A172 (cell line): ENCODE data around the gene DOCK2. TPM values are rescaled to one million over a fixed set of nuclear protein-coding genes. Genes with fewer than 3 reads are reported as not detected.

Source experiments
- DNase-seq: peaks from one replicate; pipeline ENCODE4 v3.0.0-alpha.2; 2015; ENCODE audit warnings: low spot score
- total RNA-seq: library from RNA; depleted of rRNA; stranded (reverse); fragments of >200 nt; shearing (Covaris generic); gene quantifications from 2 replicates; pipeline ENCODE4 v1.2.3, GENCODE V29; 2014

The DOCK2 gene
- total RNA-seq, 1 experiment from 2014 or later, result 63.1 TPM

DNA sequence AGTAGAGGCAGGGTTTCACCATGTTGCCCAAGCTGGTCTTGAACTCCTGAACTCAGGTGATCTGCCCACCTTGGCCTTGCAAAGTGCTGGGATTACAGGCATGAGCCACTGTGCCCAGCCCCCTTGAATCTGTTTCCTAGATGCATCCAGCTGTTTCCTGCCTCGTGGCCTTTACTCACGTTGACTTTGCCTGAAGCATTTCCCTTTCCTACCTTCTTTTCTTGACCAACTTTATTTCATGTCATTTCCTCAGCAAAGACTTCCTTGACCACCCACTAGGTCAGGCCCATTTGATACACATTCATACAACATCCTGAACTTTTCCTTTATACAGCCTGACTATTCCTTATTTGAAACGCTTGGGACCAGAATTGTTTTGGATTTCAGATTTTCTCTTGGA lies 51.0 kb downstream of the DOCK2 start:
- DNase-seq, result no peak

DNA sequence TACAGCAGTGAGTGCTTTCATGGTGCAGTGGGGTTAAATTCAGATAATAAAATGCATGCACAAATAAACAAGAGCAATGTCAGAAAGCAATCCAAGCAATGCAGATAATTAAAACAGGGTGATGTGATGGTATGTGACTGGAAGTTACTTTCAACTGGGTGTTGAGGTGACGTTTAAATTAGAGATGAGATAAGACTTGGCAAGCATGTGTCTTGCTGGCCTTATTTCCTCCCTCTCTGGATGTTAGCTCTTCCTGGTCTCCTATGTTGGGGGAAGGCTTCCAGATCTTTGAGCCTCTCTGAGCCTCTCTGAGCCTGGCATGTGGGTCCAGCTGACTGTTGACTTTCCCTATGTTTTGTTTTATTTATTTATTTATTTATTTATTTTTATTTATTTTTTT lies 54.4 kb downstream of the DOCK2 start:
- peak; percentile 86 for DNase-seq

DNA sequence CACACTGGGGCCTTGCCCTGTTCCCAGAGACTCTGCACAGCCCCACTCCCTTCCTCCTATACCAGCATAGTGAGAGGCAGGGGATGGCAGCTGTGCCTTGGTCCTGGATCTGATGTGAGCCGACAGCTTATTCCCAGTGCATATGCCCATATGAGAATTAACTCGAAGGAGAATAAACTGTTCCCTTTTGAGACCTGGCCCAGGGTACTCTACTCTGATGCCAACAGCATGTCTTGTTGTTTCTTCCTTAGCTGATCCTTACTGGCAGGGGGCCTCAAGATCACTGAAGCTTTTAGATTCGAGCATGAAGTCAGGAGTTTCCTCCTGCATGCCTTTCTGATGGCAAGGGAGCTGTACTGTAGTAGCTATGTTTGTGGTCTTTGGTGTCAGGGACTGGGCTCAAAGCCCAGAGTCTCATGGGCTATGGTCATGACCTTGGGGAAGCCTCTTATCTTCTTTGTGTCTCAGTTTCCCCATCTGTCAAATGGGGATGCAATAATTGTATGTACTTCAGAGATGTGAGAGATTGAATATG lies 57.1 kb downstream of the DOCK2 start:
- DNase-seq, result peak; percentile 53

DNA sequence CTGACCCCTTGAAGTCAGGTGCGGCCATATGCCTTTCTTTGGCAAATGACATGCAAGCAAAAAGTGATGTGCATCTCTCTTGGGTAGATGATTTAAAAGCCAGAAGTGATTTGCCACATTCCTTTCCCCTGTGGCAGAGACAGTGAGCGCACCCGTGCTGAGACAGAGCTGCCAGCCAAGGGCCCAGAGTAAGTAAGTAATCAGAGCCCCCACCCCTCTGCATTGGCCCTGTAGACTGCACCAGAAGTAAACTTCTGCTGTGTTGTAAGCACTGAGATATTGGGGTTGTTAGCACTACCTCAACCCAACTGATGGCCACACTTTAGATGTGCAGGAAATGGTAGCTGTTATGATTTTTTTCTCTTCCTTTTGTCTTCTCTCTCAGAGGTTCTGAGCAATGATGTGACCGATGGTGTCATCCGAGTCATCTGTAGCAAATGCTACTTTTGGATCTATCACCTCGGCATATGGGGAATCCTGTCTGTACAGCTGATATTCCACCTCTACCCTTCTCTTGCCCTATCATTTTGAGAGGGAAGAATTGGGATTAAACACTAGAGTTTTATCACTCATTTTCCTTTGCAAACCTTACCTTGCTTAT lies 58.0 kb downstream of the DOCK2 start:
- peak; percentile 89 for DNase-seq

DNA sequence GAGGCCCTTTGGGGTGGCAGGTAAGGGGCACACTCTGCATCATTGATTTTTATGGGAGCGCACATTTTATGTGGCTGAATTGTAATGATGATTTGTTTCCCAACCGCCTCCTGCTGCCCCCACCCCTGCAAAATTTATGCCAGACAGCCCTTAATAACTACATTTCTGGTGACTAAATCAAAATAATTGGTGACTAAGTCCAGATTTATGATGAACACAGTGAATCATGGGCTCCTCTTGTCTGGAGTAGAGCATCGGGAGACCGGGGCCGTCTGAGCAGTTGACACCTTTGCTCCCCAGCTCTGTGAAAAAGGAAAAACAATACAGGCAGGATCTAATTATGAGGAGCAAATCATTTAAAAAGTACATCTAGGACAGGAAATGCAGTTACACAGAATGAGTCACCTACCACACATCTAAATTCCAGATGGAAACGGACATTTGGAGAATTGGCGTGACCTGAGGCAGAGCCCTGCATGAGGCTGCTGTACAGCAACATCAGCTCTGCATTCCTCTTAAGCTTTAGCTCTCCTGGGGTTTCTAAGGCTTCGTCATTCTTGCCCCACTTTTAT lies 58.9 kb downstream of the DOCK2 start:
- DNase-seq, result peak; percentile 100

DNA sequence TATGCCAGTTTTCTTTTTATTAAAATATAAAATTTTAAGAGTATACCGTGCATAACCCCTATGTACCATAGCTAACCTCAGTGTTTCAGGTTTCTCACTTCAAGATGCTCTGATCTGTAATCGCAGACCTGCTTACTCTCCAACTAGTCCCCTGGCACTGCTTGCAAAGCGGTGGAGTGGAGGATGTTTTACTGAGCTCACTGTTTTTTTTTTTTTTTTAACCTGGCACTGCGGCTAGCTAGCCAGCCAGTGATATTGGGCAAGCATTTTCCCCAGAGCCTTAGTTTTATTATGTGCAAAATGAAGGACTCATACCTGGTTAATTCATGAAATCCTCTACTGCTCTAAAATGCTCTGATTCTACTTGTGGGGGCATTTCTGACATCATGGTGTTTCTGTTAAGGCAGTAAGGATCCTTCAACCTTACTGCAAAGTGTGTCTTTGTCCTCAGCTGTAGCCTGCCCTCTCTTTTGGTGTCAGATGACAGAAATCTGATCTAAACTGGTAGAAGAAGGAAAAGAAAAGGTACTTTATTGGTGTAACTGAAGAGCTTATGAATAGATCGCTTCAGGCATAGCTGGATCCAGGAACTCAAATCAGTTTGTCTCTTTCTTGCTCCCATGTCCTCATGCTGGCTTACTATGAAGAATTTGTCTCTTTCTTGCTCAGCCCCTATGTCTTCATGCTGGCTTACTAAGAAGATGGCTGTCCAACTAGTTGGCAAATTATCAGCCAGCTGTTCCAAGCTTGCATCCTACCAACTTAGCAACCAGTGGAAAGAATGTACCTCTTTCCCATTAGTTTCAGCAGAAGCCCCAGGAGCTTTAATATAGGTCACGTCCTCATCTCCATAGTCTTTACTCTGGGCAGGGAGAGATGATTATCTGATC lies 59.8 kb downstream of the DOCK2 start:
- DNase-seq, result peak; percentile 72

DNA sequence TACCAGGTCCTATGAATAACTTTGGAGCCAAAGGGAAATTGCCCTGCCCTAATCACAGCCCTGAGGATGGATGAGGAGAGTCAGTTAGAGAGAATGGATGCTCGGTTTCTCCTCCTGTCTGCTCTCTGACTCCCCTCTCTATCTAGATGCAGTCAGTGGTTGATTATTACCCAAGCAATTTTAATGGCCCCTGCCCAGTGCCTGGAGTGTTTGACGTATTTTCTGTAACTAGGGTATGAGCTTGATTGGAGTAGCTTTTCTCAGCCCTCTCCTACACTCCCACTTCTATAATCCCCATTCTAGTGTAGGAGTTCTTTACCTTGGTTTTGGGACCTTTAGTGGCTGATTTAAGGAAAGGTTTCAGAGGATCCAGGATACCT lies 60.4 kb downstream of the DOCK2 start:
- no peak for DNase-seq

DNA sequence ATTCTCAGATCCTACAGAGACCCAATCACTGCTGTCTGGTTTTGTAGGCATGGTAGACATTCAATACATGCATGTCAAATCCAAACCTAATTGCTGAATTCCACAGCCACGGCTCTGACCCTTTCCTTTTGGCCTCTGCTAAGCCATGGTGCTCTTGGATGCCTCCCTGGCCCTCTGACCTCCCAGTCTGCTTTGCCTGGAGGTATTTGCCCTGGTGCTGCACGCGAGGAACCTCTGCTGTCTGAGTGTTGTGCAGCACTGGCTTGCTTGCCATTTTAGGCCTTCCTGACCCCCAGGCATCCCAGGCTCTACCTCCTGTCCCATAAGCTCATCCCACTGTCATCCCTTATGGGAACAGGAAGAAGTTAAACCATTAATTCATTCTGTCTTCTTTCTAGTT lies 60.9 kb downstream of the DOCK2 start:
- no peak for DNase-seq

DNA sequence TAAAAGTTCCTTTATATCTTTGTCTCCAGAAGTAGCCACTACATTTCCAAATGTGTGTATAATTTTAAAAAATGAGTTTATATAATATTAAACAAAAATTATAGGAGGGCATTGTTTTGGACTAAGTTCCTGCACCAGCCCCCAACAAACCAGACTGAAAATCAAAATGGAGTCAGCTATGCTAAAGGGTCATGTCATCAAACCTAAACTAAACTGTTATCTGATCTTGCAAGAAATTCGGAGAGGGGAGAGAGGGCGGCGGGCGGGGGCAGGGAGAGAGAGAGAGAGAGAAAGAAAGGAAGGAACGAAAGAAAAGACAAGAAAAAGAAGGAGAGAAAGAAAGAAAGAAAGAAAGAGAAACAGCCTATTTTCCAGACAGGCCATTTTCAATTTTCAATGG lies 63.5 kb downstream of the DOCK2 start:
- DNase-seq, result no peak

DNA sequence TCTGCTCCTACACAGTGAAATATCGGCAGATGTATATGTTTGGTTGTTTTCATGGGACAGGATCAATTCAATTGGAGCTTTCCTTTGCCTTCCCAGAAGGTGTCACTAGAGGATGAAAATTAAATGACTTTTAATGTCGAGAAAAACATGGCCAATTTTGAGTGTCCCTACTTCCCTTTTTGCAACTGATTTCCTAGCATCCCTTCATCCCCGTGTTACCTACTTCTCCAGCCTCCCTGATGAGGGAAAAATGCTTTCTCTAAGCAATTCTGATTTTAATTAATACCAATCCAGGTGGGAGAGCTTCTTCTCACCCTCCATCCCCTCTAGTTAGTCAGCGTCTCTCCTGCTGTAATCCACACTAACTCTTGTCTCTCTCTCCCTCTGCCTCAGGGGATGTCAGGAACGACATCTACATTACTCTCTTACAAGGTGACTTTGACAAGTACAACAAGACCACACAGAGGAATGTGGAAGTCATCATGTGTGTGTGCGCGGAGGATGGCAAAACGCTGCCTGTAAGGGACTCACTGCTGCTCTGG lies 64.9 kb downstream of the DOCK2 start:
- peak; percentile 61 for DNase-seq

DNA sequence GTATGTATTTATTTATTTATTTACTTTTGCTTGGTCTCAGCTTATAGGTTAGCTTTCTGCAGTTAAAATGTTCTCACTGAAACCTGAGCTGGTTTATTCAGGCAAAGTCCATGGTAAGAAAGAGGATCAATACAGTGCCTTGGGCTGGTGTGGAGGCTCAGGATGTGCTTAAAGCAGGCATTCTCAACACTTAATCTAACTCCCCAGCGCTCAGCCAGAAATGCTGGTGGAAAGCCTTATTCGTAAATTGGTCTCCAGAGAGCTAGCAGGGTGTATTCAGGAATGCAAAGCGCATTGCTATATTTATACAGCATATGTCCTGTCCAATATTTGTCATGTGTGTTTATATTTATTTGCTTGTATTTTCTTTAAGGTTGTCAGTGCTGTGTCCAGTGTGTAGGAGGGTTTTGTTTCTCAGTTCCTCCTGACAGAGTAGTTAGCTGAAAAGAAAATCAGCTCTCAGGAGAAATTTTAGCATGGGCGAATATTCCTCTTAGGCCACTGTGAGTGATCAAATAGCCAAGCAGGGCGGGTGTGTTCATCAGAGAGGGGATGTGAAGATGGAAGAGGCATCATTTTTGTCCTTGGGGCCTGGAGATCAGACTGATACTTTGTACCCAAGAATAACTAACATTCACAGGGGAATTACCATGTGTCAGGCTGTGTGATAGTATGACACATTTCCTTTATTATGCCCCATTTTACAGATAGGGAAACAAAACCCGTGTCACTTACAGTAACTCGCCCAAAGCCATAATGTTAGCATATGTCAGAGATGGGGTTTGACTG lies 65.8 kb downstream of the DOCK2 start:
- no peak for DNase-seq

DNA sequence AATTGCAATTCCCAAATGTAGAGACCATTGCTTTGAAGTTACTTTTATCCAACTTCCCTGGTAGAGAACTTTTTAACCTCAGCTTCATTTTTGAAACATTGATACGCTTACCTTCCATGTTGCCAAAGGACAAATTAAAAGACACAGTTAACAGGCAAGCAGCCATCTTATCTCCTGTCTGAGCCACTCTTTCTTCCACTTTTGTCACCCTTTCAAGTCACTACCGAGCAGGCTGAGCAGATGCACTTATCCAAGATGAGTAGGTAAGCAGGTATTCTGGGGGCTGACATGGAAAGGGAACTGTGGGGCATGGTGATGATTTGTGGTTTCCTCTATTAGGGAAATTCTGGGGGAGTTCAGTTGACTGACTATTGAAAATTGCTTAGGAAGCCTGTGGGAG lies 66.7 kb downstream of the DOCK2 start:
- DNase-seq, result no peak

DNA sequence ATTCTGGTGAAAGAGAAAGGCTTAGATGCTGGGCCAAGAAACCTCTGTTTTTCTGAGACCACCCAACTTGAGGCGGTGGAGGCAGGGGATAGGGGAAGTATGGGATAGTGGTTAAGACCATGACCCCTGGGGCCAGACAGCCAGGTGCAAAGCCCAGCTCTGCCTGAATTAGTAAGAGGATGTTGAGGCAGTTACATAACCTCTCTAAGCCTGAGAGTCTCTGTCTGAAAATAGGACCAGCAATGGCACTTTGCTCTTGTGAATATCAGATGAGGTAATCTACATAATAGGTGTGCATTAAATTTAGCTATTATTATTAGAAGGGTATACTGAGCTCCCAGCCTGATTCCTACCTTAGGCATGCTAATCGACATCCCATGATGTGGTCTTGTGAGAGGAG lies 68.2 kb downstream of the DOCK2 start:
- DNase-seq, result no peak

DNA sequence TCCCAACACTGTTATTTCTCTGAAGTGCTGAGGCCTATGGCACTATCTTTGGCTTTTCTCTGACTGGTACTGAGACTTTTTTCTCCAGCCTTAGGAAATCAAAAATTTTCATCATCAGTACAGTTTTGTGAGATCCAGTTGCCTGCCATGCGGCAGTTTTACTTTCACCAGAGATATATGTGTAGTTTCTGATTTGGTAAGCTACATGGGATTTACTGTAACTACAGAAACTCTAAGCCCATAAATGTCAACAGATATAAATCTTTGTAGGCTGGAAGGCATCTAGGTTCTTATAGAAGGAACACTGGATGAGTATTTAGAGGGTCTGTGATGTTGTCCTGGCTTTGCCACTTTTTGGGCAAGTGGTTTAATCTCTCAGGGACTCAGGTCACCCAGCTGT lies 69.0 kb downstream of the DOCK2 start:
- no peak for DNase-seq

DNA sequence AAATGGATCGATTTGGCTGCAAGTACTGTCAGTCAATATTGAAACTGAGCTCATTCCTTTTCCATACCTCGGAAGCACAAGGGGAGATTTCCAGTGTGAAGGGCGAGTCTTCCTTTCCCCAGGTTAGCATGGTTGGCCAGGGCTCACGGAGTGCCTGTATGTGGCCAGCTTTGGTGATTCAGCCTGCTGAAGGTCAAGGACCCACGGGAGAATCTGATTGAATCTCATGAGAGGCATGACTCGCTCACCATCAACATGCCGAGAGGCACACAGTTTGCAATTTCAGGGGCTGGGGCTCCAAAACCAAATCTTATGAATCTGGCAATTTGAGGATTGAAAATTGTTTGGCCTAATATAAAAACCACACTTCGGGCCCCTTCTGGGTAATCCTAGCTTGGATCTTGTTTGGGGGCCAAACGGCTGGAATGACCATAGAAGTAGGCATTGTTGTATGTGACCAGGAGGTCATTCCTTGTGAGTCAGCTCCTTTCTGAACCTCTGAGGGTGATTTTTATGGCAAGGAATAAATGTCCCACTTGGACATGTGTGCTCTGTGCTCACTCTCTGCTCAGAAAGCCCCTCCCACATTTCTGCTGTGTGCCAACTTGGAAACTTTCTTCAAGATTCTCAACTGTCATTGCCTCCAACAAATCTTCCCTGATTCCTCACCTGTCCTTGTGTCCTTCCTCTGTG lies 69.8 kb downstream of the DOCK2 start:
- DNase-seq, result peak; percentile 82

DNA sequence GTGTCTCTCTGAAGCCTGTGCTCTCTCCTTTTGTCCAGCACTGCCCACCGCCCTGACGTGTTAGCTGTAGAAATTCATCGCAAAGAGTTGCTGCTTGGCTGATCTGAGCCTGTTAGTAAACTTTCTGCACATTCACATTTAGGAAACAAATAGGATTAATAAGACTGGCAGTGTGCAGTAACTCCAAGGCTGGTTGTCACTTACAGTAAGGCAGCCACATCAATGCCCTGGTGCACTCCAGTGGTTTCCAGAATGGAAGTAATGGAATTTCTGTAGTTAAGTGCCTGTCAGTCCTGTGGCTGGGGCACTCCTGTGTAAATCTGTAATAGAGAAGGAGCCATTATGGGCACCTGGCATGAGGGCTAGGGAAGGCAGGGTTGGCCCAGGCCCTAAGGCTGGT lies 70.6 kb downstream of the DOCK2 start:
- no peak for DNase-seq

DNA sequence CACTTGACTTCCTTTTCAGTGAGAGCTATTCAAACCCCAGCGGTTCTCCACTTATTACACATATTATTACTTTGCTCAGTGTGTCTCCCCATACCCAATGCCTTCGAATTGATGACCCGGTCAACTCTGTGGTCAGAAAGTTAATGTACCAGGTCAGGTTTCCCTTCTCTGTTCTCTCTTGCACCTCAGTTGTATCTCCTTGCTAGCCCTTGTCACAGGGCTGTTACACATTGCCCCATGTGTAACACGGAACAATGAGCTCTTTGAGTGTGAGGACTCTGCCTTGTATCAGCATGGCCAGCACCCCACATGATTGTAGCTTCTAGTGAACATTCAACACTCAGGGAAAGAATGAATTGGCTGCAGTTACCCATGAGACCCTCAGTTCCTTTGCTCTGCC lies 73.6 kb downstream of the DOCK2 start:
- DNase-seq, result no peak

DNA sequence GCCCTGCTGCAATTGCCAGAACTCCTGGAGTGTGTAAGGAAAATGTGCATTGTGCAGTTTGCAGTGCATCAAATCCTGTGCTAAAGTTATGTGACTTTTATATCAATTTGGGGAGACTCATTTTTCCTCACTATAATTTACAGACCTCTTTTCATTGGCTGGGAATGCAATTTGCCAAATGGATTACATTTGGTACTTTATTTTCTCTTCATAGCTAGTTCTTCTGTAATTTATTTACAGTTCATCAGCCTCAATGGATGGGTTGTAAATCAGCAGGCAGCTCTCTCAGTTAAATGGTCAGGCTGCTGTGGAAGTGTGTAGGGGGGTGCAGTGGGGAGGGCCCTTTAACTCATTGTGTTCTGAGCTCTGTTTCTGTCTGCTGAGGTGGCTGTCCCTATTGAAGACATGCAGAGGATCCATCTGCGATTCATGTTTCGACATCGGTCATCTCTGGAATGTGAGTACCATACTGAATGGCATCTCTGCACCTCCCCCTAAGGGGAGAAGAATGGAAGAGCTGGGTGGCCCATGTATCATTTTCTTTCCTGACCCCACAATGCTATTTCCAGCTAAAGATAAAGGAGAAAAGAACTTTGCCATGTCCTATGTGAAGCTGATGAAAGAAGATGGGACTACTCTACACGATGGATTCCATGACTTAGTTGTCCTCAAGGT lies 74.6 kb downstream of the DOCK2 start:
- DNase-seq, result no peak

DNA sequence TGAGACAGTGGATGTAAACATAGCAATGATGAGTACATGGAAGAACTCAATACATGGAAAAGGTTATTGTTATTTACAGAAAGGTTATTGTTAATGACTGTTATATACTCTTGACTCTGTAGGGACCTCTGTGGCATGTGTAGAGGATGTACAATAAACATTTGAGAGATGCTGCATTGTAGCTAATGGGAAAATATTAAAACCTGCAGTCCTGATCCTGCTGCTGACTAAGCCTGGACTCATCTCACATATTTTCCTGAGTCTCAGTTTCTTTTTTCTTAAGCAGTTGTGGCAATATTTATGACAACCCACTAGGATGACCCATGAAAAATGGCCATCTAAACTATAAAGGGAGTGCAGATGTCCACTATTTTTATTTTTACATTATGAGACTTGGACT lies 75.4 kb downstream of the DOCK2 start:
- no peak for DNase-seq

DNA sequence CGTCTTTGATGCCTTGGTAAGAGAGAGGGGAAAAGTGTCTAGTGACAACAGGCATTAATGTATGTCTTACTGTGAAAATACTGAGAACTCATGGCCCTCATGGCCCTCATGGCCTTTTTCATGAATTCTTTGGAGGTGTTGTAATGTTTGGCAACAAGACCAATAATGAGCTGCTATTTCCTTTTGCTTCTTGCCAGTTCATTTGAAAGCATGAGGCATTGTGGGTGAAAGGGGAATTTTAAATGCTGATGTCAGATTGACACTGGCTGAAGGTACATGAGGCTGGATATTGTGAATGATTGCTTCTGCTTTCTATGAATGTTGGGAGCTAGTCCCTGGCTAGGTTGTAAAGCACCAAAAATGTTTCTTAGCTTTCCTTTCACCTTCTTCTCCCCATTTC lies 79.2 kb downstream of the DOCK2 start:
- peak; percentile 33 for DNase-seq

DNA sequence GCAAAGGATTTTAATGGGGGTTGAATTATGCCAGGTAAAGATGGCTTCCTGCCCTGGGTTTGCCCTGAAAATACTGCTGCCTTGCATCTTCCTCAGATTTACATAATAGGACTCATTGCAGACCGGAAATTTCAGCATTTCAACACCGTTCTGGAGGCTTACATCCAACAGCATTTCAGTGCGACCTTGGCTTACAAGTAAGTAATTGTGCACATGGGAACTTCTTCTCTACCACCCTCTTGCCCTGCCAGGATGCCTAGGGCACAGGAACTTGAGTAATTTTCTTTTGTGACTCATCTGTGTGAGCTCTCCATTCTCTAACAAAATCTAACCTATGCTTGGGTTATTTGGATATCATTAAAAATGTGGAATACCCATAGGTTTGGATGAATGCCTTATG lies 80.2 kb downstream of the DOCK2 start:
- peak; percentile 57 for DNase-seq
